Hematopoietic multipotent progenitor cell treated with erythropoietin and hydrocortisone succinate and interleukin-3 and kit ligand, for 6 days (in vitro differentiated cells): ENCODE measurements around the gene FMO4.
A peak's percentile ranks its signal among the peaks of the same experiment; 100 is the strongest.
"Not testable (repeated sequence)": the region's sequence is repeated elsewhere in the genome, so short reads cannot be mapped to it uniquely, and the experiment has no call there.

Source experiments
- DNase-seq: peaks from one replicate; pipeline ENCODE4 v3.0.0-alpha.2; 2015

FMO4 gene

GRCh38 chr1:171339345-171339744, 25.4 kb downstream of the FMO4 start:
- DNase-seq, result not testable (repeated sequence)

- DNase-seq, result no peak
Measured at GRCh38 chr1:171343727-171344472, 29.9 kb downstream of the FMO4 start.

- no peak for DNase-seq
Measured at GRCh38 chr1:171344473-171344820, 30.5 kb downstream of the FMO4 start.

- DNase-seq, result no peak
Measured at GRCh38 chr1:171345536-171345935, 31.6 kb downstream of the FMO4 start.

- no peak for DNase-seq
Measured at GRCh38 chr1:171346881-171347280, 32.9 kb downstream of the FMO4 start.

- no peak for DNase-seq
Measured at GRCh38 chr1:171350594-171350993, 36.6 kb downstream of the FMO4 start.

- no peak for DNase-seq
Measured at GRCh38 chr1:171351961-171352360, 38.0 kb downstream of the FMO4 start.

- DNase-seq, result no peak
Measured at GRCh38 chr1:171352554-171352953, 38.6 kb downstream of the FMO4 start.

GRCh38 chr1:171355727-171356126, 41.7 kb downstream of the FMO4 start:
- DNase-seq, result no peak

GRCh38 chr1:171357179-171357578, 43.2 kb downstream of the FMO4 start:
- DNase-seq, result no peak

- DNase-seq, result not testable (repeated sequence)
Measured at GRCh38 chr1:171359355-171359648, 45.3 kb downstream of the FMO4 start.

GRCh38 chr1:171359731-171360527, 45.9 kb downstream of the FMO4 start:
- DNase-seq, result not testable (repeated sequence)

GRCh38 chr1:171366085-171366484, 52.1 kb downstream of the FMO4 start:
- DNase-seq, result peak; percentile 55

- DNase-seq, result no peak
Measured at GRCh38 chr1:171366816-171367215, 52.8 kb downstream of the FMO4 start.

- DNase-seq, result no peak
Measured at GRCh38 chr1:171367436-171367835, 53.5 kb downstream of the FMO4 start.

GRCh38 chr1:171372418-171373084, 58.6 kb downstream of the FMO4 start:
- DNase-seq, result no peak

- not testable (repeated sequence) for DNase-seq
Measured at GRCh38 chr1:171373357-171374122, 59.6 kb downstream of the FMO4 start.

GRCh38 chr1:171379846-171380245, 65.9 kb downstream of the FMO4 start:
- DNase-seq, result no peak

- no peak for DNase-seq
Measured at GRCh38 chr1:171381866-171382210, 67.9 kb downstream of the FMO4 start.

GRCh38 chr1:171384496-171384895, 70.5 kb downstream of the FMO4 start:
- no peak for DNase-seq

- DNase-seq, result no peak
Measured at GRCh38 chr1:171389171-171389570, 75.2 kb downstream of the FMO4 start.

GRCh38 chr1:171390740-171391139, 76.8 kb downstream of the FMO4 start:
- not testable (repeated sequence) for DNase-seq
